K562 (cell line): ENCODE data around the gene NDST1. TPM values are rescaled to one million over a fixed set of nuclear protein-coding genes. Genes with fewer than 3 reads are reported as not detected.

Source experiments
- ATAC-seq: fragments of 200-7000 bp; cut with Tn5 transposase; 3 replicates; pipeline ENCODE4 v1.9.1; 2020; ENCODE audit warnings: moderate library complexity
- BruUV-seq: library from RNA; stranded (reverse); fragments of 400-500 nt; replicated peaks from 2 replicates; lab custom pipeline; 2021; lab: Mats Ljungman, UMichigan
- CTCF ChIA-PET: fragments of 300-600 bp; formaldehyde crosslinking; extraction: SDS; loops from one replicate; lab custom pipeline; 2021; ENCODE audit warnings: low intra/inter-chr PET ratio; lab: Yijun Ruan, JAX
- POLR2A ChIA-PET: fragments of 300-600, 350-650 bp; sonication (Branson Sonifier 250); formaldehyde crosslinking; extraction: SDS; loops from one replicate; lab custom pipeline; 2021; ENCODE audit warnings: antibody characterized with exemption, inconsistent platforms; lab: Yijun Ruan, JAX
- DNase-seq, 4 experiments: peaks; one replicate each; pipeline versions ENCODE4 v3.0.0 to v3.0.0-alpha.2; 2011 to 2018; ENCODE audit warnings: low spot score in 3 of 4, mixed read lengths in 3 of 4; ENCODE audit errors: extremely low read depth in 1 of 4
- FAIRE-seq: peaks from 2 replicates; lab custom pipeline; 2011; peaks lifted over from hg19 to GRCh38; lab: Jason Lieb, UNC
- H2AFZ ChIP-seq: 2 replicates; pipeline ENCODE4 v1.6.0; 2011; ENCODE audit warnings: low read depth, low read length, control low read depth, inconsistent platforms
- H3K27ac ChIP-seq: fragments of 200-600 bp; 3 replicates; pipeline ENCODE4 v1.8.0; 2011; ENCODE audit warnings: low read depth, mild to moderate bottlenecking, control low read depth, inconsistent platforms, low read length, moderate library complexity, mixed read lengths; ENCODE audit errors: extremely low read depth
- H3K27me3 ChIP-seq, 2 experiments: fragments of 300-600 bp in 1 of 2; 2 replicates in 1 of 2; 3 replicates in 1 of 2; pipeline versions ENCODE4 v1.6.0 to v1.8.0; 2011; ENCODE audit warnings: inconsistent platforms in 2 of 2, low read length in 2 of 2, mild to moderate bottlenecking in 1 of 2, mixed read lengths in 1 of 2, moderate library complexity in 1 of 2; ENCODE audit not compliant: control insufficient read depth in 2 of 2, insufficient read depth in 2 of 2
- H3K36me3 ChIP-seq: fragments of 300-600 bp; 3 replicates; pipeline ENCODE4 v1.8.0; 2011; ENCODE audit warnings: mild to moderate bottlenecking, low read length, inconsistent platforms; ENCODE audit not compliant: control insufficient read depth, insufficient read depth
- H3K4me1 ChIP-seq, 2 experiments: fragments of 200-600 bp in 1 of 2; replicated peaks in 1 of 2; 2 replicates in 1 of 2; 3 replicates in 1 of 2; pipeline versions ENCODE4 v1.5.1 to v1.8.0; 2011; ENCODE audit warnings: inconsistent platforms in 2 of 2, low read length in 2 of 2, mild to moderate bottlenecking in 1 of 2, mixed read lengths in 1 of 2, moderate library complexity in 1 of 2; ENCODE audit not compliant: control insufficient read depth in 2 of 2, insufficient read depth in 2 of 2
- H3K4me2 ChIP-seq: 2 replicates; pipeline ENCODE4 v1.6.1; 2011; ENCODE audit warnings: low read length, control low read depth, inconsistent platforms, mixed read lengths; ENCODE audit not compliant: insufficient read depth
- H3K4me3 ChIP-seq: fragments of 200-600 bp; sonication (generic), shearing (Covaris generic); 2 replicates; pipeline ENCODE4 v1.5.1; 2016; ENCODE audit warnings: control low read depth, inconsistent platforms
- H3K79me2 ChIP-seq: fragments of 200-600 bp; 3 replicates; pipeline ENCODE4 v1.8.0; 2011; ENCODE audit warnings: low read length, inconsistent platforms; ENCODE audit not compliant: control insufficient read depth, insufficient read depth
- H3K9ac ChIP-seq, 2 experiments: 2 replicates each; pipeline versions ENCODE4 v1.6.0 to v1.6.1; 2011; ENCODE audit warnings: low read depth in 2 of 2, low read length in 2 of 2, control low read depth in 1 of 2, inconsistent platforms in 1 of 2, mild to moderate bottlenecking in 1 of 2, mixed read lengths in 1 of 2; ENCODE audit not compliant: insufficient read depth in 1 of 2
- H3K9me1 ChIP-seq: one replicate; pipeline ENCODE4 v1.6.0; 2011; ENCODE audit warnings: inconsistent platforms, mild to moderate bottlenecking, low read length, moderate library complexity; ENCODE audit not compliant: control insufficient read depth, insufficient read depth
- H3K9me3 ChIP-seq: replicated peaks from 2 replicates; pipeline ENCODE4 v1.5.1; 2011; ENCODE audit warnings: low read depth, low read length, inconsistent platforms; ENCODE audit not compliant: control insufficient read depth, insufficient read depth
- H4K20me1 ChIP-seq: replicated peaks from 2 replicates; pipeline ENCODE4 v1.6.1; 2011; ENCODE audit warnings: low read length, inconsistent platforms, mixed read lengths; ENCODE audit not compliant: control insufficient read depth, insufficient read depth
- ATF7 ChIP-seq: fragments of 450-650 bp; IDR thresholded peaks from 2 replicates; pipeline ENCODE4 v1.7.1; 2014; ENCODE audit warnings: mild to moderate bottlenecking, moderate library complexity
- BRF2 ChIP-seq: IDR thresholded peaks from 3 replicates; pipeline ENCODE4 v1.6.1; 2011; ENCODE audit warnings: borderline replicate concordance, mild to moderate bottlenecking; ENCODE audit not compliant: insufficient read length, insufficient read depth
- CBFA2T2 ChIP-seq: fragments of 450-650 bp; conservative IDR thresholded peaks from 2 replicates; pipeline ENCODE4 v1.6.1; 2017; ENCODE audit warnings: mild to moderate bottlenecking
- CTBP1 ChIP-seq: fragments of 450-650 bp; IDR thresholded peaks from 2 replicates; pipeline ENCODE4 v1.6.1; 2016; ENCODE audit warnings: borderline replicate concordance
- EZH2 ChIP-seq: IDR thresholded peaks from 2 replicates; pipeline ENCODE4 v1.6.1; 2012; ENCODE audit warnings: low read depth, mild to moderate bottlenecking, inconsistent platforms, low read length, borderline replicate concordance
- KDM4B ChIP-seq, 2 experiments: fragments of 450-650 bp in 1 of 2; sonication (generic) in 1 of 2; IDR thresholded peaks; 2 replicates each; pipeline ENCODE4 v1.6.1; 2016 to 2017; ENCODE audit warnings: borderline replicate concordance in 2 of 2, antibody characterized with exemption in 1 of 2, low read depth in 1 of 2, mild to moderate bottlenecking in 1 of 2
- POLR3A ChIP-seq: IDR thresholded peaks from 2 replicates; pipeline ENCODE4 v1.6.1; 2011; ENCODE audit warnings: borderline replicate concordance, mild to moderate bottlenecking, moderate library complexity; ENCODE audit not compliant: insufficient read length, insufficient read depth; ENCODE audit errors: extremely low read depth
- SMAD1 ChIP-seq: fragments of 150-350 bp; IDR thresholded peaks from 2 replicates; pipeline ENCODE4 v1.6.1; 2014; ENCODE audit warnings: low read length, low read depth; ENCODE audit not compliant: partially characterized antibody
- SMAD2 ChIP-seq: fragments of 150-350 bp; IDR thresholded peaks from 2 replicates; pipeline ENCODE4 v1.6.1; 2014; ENCODE audit warnings: low read depth, mild to moderate bottlenecking, low read length
- SMAD3 ChIP-seq: fragments of 450-650 bp; formaldehyde crosslinking; conservative IDR thresholded peaks from 2 replicates; pipeline ENCODE4 v1.4.0; 2020; ENCODE audit warnings: mild to moderate bottlenecking
- SOX6 ChIP-seq: fragments of 450-650 bp; IDR thresholded peaks from 2 replicates; pipeline ENCODE4 v1.6.1; 2014; ENCODE audit warnings: mild to moderate bottlenecking
- TCF3 ChIP-seq: sonication (generic); formaldehyde crosslinking; IDR thresholded peaks from 2 replicates; pipeline ENCODE4 v1.4.0; 2020; ENCODE audit warnings: mild to moderate bottlenecking, missing genetic modification reagents
- WGBS: fragments of 100-300 bp; shearing (Covaris generic); methylation state at CpG from one replicate; pipeline ENCODE4 v1.1.6; 2016; ENCODE audit warnings: low coverage, mixed read lengths; ENCODE audit not compliant: insufficient coverage; ENCODE audit errors: missing lambda C conversion rate; 5-methylcytosine and 5-hydroxymethylcytosine counted together
- in situ Hi-C: fragments of 300-500 bp; cut with MboI; formaldehyde crosslinking; loops from 4 replicates; pipeline ENCODE4 v1.15.0; 2018; ENCODE audit warnings: inconsistent platforms, mixed read lengths
- intact Hi-C: fragments of 100-400 bp; cut with micrococcal nuclease; formaldehyde crosslinking; loops from 2 replicates; pipeline ENCODE4 v1.14.2; 2022
- polyA plus RNA-seq, 8 experiments: library from polyadenylated mRNA; depleted of rRNA in 4 of 8; stranded (reverse) in 5 of 8; unstranded in 3 of 8; fragments of >200 nt; fragmentation: Nextera tagmentation in 2 of 8; fragmentation: Illumina TruSeq in 1 of 8; extraction: Ambion mirVana in 2 of 8; extraction: Trizol in 1 of 8; gene quantifications; 2 replicates each; pipeline versions ENCODE4 v1.2.1 to v1.2.3, GENCODE V29; 2011 to 2014; ENCODE audit warnings: inconsistent platforms in 1 of 8, missing spikeins in 1 of 8
- total RNA-seq, 7 experiments: library from RNA; depleted of rRNA in 6 of 7; stranded (reverse); fragments of >200 nt in 6 of 7; fragmentation: Illumina TruSeq in 2 of 7; extraction: Trizol in 2 of 7; gene quantifications; 2 replicates each; pipeline versions ENCODE4 v1.2.1 to v1.2.3, GENCODE V29; 2011 to 2021; ENCODE audit warnings: low replicate concordance in 1 of 7

NDST1 gene
- total and polyA plus RNA-seq, 9 of the 15 experiments (the other 6 are each of a cell fraction or from before 2014, with no cell fraction given): 0.38 to 47.9 (median 9.9) TPM

- 0 out of 2 replicates have a peak, but pooled peaks have one; percentile 32 for TF ChIP-seq ATF7
- peak; percentile 57 for TF ChIP-seq CBFA2T2
- no peak for TF ChIP-seq POLR3A
- TF ChIP-seq CTBP1: peak; percentile 76; the same call in 1 of the 2 replicates
- TF ChIP-seq SOX6: peak; percentile 72
- no peak for TF ChIP-seq SMAD2
- TF ChIP-seq TCF3 (CRISPR knock-in tag): peak; percentile 66
These were observed 3.8 kb upstream of the NDST1 start (continued) for GRCh38 chr5:150503977-150504620.

GRCh38 chr5:150505041-150505511 lies 2.9 kb upstream of the NDST1 start:
- Histone ChIP-seq H4K20me1 (peaks cover 53% of the 10 kb centered on the region), H3K9ac (no peak overlapping the region), H3K9me1 (peaks cover 7% of the 10 kb centered on the region), H3K4me2 (no peak overlapping the region), H3K4me3 (no peak overlapping the region), H3K36me3 (no peaks in the 10 kb centered on the region), H3K4me1 (peaks cover 20 to 48% of the 10 kb centered on the region in 2 experiments), H3K27ac (no peak overlapping the region), H3K27me3 (no peaks in the 10 kb centered on the region), H3K9me3 (no peaks in the 10 kb centered on the region), H2AFZ (no peak overlapping the region), H3K79me2 (peaks cover 67% of the 10 kb centered on the region)
- TF ChIP-seq SMAD1 (no peak), SMAD3 (CRISPR knock-in tag) (no peak), KDM4B (IDR thresholded peaks at IDR 0.05; ENCODE audit: borderline replicate concordance in 2 of 2, low read depth in 1 of 2) (no peak), EZH2 (no peak), BRF2 (no peak)
- 75% methylated on average over 8 of the region's 8 CpGs for WGBS
- in situ Hi-C loops: no loop called here
- POLR2A ChIA-PET: interaction anchor here (0.7 to 2.4 kb wide), 6 partner anchors 8 to 20 kb away, joined by 3 to 6 read pairs (median 4); no protein-coding TSS in a partner anchor
- intact Hi-C loops: no loop called here
- FAIRE-seq (no peak), DNase-seq (no peak), ATAC-seq (no peak)
- CTCF ChIA-PET: no interaction called here
- BruUV-seq: no TSS peak
